ENCODE data around the gene MALSU1. TPM values are rescaled to one million over a fixed set of nuclear protein-coding genes. Genes with fewer than 3 reads are reported as not detected.

MALSU1 gene
- total RNA-seq, 4 donors from 2014 or later, result 43.0 to 86.7 (median 63.3) TPM

GRCh38 chr7:23349484-23350157 lies 50.5 kb downstream of the MALSU1 start:
- Histone ChIP-seq H3K27me3 (peaks cover 4% of the 10 kb centered on the region), H3K9me3 (no peaks in the 10 kb centered on the region), H3K4me3 (no peak overlapping the region), H3K36me3 (no peaks in the 10 kb centered on the region), H3K4me1 (no peaks in the 10 kb centered on the region), H3K27ac (no peak overlapping the region)
- TF ChIP-seq, protein P1, sequence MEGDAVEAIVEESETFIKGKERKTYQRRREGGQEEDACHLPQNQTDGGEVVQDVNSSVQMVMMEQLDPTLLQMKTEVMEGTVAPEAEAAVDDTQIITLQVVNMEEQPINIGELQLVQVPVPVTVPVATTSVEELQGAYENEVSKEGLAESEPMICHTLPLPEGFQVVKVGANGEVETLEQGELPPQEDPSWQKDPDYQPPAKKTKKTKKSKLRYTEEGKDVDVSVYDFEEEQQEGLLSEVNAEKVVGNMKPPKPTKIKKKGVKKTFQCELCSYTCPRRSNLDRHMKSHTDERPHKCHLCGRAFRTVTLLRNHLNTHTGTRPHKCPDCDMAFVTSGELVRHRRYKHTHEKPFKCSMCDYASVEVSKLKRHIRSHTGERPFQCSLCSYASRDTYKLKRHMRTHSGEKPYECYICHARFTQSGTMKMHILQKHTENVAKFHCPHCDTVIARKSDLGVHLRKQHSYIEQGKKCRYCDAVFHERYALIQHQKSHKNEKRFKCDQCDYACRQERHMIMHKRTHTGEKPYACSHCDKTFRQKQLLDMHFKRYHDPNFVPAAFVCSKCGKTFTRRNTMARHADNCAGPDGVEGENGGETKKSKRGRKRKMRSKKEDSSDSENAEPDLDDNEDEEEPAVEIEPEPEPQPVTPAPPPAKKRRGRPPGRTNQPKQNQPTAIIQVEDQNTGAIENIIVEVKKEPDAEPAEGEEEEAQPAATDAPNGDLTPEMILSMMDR (IDR thresholded peaks at IDR 0.05), result no peak
- no peak for ATAC-seq
- 42 to 66% methylated on average over 7 of the region's 7 CpGs for WGBS, 2 donors (ENCODE audit: low coverage in 1 of 2)

GRCh38 chr7:23350466-23350865 lies 51.3 kb downstream of the MALSU1 start:
- 100% methylated on average over 2 of the region's 2 CpGs for WGBS, 2 donors (ENCODE audit: low coverage in 1 of 2)

DNA sequence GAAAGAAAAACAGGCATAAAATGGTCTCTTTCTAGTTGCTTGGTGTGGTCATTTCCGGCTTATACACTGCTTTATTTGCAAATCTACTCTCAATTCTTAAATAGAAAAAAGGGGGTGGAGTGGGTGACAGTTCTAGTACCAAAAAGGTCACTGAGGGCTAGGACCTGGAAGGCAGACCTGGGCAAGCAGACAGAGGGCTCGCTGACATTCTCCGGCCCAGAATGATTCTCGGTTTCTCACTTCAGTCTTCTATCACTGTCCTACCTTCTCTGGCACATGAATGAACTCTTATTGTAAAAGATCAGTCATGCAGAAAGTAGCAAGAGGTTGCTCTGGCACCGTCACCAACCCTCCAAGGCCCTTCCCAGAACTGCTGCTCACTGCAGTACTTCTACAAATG lies 54.0 kb downstream of the MALSU1 start:
- peaks cover 4% of the 10 kb centered on the region for H3K27me3 ChIP-seq
- H3K4me3 ChIP-seq, result no peak overlapping the region
- no peak overlapping the region for H3K27ac ChIP-seq
- 93 to 94% methylated on average over 5 of the region's 5 CpGs for WGBS, 2 donors (ENCODE audit: low coverage in 1 of 2)
- no peak for TF ChIP-seq POLR2A (IDR thresholded peaks at IDR 0.05)
- TF ChIP-seq, protein P1 (IDR thresholded peaks at IDR 0.05), result no peak
- no peak for TF ChIP-seq EP300 (IDR thresholded peaks at IDR 0.05)
- TF ChIP-seq POLR2AphosphoS5 (IDR thresholded peaks at IDR 0.05), result no peak
- no peaks in the 10 kb centered on the region for H3K36me3 ChIP-seq
- no peak for ATAC-seq
- no peaks in the 10 kb centered on the region for H3K4me1 ChIP-seq
- H3K9me3 ChIP-seq, result no peaks in the 10 kb centered on the region

More at GRCh38 chr7:23350466-23350865, 51.3 kb downstream of the MALSU1 start:
- ATAC-seq, result no peak
- Histone ChIP-seq H3K4me1 (no peaks in the 10 kb centered on the region), H3K27me3 (peaks cover 4% of the 10 kb centered on the region), H3K27ac (no peak overlapping the region), H3K9me3 (no peaks in the 10 kb centered on the region), H3K4me3 (no peak overlapping the region), H3K36me3 (no peaks in the 10 kb centered on the region)
- TF ChIP-seq EP300 (IDR thresholded peaks at IDR 0.05), result no peak

GRCh38 chr7:23356168-23356567 lies 57.0 kb downstream of the MALSU1 start:
- no peak for ATAC-seq

GRCh38 chr7:23356726-23357125 lies 57.6 kb downstream of the MALSU1 start:
- no peaks in the 10 kb centered on the region for H3K9me3 ChIP-seq
- H3K27ac ChIP-seq, result no peak overlapping the region
- no peak overlapping the region for H3K4me3 ChIP-seq
- H3K27me3 ChIP-seq, result peaks cover 4% of the 10 kb centered on the region
- ATAC-seq, result no peak
- TF ChIP-seq, protein P1 (IDR thresholded peaks at IDR 0.05), result no peak
- TF ChIP-seq POLR2AphosphoS5 (IDR thresholded peaks at IDR 0.05), result no peak
- TF ChIP-seq POLR2A (IDR thresholded peaks at IDR 0.05), result no peak
- no peak for TF ChIP-seq EP300 (IDR thresholded peaks at IDR 0.05)
- WGBS, 2 donors (ENCODE audit: low coverage in 1 of 2), result 66 to 68% methylated on average over 3 of the region's 3 CpGs
- no peaks in the 10 kb centered on the region for H3K36me3 ChIP-seq
- H3K4me1 ChIP-seq, result no peaks in the 10 kb centered on the region

More at GRCh38 chr7:23356168-23356567, 57.0 kb downstream of the MALSU1 start:
- H3K36me3 ChIP-seq, result no peaks in the 10 kb centered on the region
- no peak overlapping the region for H3K4me3 ChIP-seq
- TF ChIP-seq EP300 (IDR thresholded peaks at IDR 0.05) (no peak), POLR2AphosphoS5 (IDR thresholded peaks at IDR 0.05) (no peak), POLR2A (IDR thresholded peaks at IDR 0.05) (no peak)
- TF ChIP-seq, protein P1 (IDR thresholded peaks at IDR 0.05), result no peak
- H3K9me3 ChIP-seq, result no peaks in the 10 kb centered on the region
- peaks cover 4% of the 10 kb centered on the region for H3K27me3 ChIP-seq
- 66 to 93% methylated on average over 2 to 3 of the region's 3 CpGs for WGBS, 2 donors (ENCODE audit: low coverage in 1 of 2)
- H3K27ac ChIP-seq, result no peak overlapping the region
- no peaks in the 10 kb centered on the region for H3K4me1 ChIP-seq

All from gastroesophageal sphincter (tissue), 4 donors.